Measurements from ENCODE around the gene OLIG2.

Gene OLIG2

DNA sequence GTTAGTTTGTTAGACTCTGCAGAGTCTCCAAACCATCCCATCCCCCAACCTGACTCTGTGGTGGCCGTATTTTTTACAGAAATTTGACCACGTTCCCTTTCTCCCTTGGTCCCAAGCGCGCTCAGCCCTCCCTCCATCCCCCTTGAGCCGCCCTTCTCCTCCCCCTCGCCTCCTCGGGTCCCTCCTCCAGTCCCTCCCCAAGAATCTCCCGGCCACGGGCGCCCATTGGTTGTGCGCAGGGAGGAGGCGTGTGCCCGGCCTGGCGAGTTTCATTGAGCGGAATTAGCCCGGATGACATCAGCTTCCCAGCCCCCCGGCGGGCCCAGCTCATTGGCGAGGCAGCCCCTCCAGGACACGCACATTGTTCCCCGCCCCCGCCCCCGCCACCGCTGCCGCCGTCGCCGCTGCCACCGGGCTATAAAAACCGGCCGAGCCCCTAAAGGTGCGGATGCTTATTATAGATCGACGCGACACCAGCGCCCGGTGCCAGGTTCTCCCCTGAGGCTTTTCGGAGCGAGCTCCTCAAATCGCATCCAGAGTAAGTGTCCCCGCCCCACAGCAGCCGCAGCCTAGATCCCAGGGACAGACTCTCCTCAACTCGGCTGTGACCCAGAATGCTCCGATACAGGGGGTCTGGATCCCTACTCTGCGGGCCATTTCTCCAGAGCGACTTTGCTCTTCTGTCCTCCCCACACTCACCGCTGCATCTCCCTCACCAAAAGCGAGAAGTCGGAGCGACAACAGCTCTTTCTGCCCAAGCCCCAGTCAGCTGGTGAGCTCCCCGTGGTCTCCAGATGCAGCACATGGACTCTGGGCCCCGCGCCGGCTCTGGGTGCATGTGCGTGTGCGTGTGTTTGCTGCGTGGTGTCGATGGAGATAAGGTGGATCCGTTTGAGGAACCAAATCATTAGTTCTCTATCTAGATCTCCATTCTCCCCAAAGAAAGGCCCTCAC lies at the start of gene OLIG2:
Gene OLIG2 (plus strand): TSS at position 447 of the 954 bp plus-strand sequence. CDS start 928 bp downstream, outside the sequence.
- FAIRE-seq (no peak), DNase-seq (ENCODE audit: insufficient read length, low spot score) (peak; percentile 37)

DNA sequence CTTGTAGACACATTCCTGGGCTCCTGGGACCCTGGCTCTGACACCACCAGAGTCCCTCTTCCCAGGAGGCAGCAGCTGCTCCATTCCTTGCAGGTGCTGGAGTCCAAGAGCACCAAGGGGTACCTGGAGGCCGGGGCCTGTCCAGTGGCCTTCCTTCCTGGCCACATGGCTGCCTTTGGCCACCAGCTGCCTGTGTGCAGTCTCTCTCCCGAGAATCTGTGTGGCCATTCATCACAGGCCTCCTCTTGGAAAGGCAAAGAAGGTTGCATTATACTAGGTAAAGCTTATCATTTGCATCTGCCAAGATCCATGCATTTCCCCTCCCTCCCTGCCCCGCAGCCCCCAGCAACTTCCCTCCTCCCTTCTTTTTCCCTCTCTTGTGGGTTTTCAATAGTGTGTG lies 48.9 kb upstream of the OLIG2 start:
- FAIRE-seq (no peak), DNase-seq (ENCODE audit: insufficient read length, low spot score) (no peak)

DNA sequence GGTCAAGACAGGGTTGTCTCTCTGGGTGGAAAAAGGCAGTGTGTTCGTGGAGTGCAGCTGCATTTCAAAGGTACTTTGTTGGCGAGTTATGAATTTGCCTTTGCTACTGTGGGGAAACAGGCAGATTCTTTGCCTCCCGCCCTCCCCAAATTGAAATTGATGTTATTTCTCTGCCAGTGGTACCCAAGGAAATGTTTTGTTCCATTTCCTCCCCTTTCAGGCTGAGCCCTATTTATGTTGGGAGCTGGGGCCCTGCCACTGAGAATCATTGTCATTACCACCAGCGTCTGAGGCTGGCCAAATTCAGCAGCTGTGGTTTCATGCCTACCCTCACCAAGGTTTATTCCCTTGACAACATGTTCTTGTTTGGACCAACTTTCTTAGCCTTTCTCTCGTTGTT lies 48.5 kb upstream of the OLIG2 start:
- FAIRE-seq (no peak), DNase-seq (ENCODE audit: insufficient read length, low spot score) (no peak)

DNA sequence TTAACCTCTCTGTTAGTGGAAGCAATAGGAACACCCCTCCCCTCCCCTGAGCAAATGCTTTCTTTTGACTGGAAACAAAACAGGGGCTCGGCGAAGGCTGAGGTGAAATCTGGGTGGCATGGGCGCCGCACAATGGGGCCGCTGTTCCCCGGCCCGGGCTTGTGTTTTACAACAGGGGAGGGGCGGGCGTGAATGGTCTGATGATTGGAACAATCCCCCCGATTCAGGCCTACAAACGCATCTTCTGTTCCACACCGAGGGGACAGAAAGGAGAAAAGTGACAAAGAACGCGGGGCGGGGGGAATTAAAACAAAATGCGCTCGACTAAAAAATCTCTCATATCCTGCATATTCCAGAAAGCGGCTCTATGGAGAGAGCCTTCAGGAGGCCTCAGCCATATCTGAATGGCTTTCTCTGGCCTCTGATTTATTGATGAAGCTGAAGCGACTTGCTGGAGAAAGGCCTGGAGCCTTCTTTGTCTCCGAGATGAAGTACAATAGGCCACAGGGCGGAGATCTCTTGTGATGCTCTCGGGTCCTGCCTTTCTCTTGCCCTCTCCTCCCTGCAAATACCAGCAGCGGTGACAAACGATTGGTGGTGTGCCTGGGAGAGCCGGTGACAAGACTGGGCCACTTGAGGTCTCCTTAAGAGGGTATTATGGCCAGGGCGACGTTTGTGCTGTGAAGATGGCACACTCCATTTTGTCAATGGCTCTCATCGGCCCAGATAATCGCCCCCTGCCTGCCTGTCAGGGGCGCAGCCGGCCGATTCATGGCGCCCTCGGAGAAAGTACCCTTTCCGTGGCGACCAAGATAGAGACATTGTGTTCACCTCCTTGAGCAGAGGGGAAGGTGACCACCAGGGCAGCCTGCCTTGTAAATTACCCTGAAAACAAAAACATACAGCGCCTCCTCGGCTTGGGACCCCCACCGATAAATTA lies 47.1 kb upstream of the OLIG2 start:
- no peak for DNase-seq (ENCODE audit: insufficient read length, low spot score)
- no peak for FAIRE-seq

DNA sequence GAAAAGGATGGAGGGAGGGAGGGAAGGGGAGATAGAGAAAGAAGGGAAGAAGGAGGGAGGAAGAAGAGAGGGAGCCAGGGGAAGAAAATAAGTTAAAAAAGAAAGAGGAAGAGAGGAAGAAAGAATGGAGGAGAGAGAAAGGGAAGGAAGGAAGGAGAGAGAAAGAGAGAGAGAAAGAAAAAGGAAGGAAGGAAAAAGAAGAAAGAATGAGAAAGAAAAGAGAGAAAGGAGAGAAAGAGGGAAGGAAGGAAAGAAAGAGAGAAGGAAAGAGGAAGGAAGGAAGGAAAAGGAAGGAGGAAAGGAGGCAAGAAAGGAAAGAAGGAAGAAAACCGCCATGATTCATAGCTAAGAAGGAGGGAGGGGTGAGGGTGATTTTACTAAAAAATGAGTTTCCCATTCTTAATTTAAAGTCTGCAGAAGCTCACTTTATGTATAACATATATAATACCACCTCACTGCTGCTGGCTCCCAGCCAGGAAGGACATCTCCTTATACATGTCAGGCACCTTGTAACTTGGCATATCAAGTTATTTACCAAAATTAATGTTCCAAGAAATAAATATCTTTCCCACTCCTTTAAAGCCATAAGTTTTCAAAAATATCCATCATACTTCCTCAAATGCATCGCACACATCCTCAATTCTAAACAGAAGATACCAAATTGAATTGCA lies 46.0 kb upstream of the OLIG2 start:
- no peak for DNase-seq (ENCODE audit: insufficient read length, low spot score)
- FAIRE-seq, result no peak

DNA sequence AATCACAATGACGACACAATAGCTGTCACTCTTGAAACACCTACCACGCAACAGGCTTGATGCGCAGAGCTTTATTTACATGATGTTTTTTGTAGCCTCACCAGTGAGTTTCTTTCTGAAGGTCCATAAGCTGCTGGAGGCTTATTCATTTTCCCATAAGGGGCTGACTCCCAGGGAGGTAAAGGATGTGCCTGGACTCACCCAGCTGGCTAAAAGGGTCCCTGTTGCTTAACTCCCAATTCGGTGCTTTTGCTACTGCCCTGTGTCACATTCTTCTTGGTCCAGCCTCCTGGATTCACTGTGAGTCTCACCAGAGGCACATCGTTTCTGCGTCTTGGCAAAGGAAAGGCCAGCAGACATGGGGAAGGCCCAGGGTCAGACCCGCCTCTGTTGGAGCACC lies 44.6 kb upstream of the OLIG2 start:
- FAIRE-seq, result no peak
- no peak for DNase-seq (ENCODE audit: insufficient read length, low spot score)

DNA sequence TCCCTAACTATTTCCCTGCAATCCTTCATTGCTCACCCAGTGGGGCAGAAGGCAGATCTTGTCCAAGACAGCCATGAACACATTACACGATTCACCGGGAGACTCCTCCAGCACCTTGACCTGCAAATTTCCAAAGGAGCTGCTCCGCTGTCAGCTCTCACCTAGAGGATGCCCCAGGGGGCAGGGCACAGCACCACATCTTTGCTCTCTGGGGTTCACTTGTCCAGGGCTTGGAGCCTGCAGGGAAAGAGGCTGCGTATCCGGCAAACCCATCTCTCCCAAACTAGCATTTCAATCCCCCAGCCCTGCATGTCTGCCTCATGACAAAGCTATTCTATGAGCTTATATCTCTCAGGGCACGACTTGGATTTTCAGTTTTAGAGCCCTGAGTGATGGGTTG lies 35.1 kb upstream of the OLIG2 start:
- FAIRE-seq (no peak), DNase-seq (ENCODE audit: insufficient read length, low spot score) (no peak)

DNA sequence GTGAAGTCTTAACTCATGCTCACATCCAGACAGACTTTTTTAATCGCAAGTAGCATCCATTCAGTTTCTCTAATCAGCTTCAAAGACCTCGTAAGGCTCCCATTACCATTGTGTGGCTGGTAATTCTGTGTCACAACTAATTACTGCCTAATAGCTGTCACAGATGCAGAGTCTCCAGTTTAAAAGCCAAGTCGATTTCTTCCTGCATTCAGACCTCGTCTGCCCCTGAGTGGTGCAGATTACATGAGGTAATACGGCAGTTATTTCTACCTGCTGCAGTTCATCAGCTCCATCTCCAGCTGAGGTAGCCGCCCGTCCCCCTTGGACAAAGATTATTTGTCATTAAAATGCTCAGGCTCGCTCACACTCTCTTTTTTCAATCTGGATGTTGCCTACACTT lies 34.4 kb upstream of the OLIG2 start:
- DNase-seq (ENCODE audit: insufficient read length, low spot score) (no peak), FAIRE-seq (no peak)

DNA sequence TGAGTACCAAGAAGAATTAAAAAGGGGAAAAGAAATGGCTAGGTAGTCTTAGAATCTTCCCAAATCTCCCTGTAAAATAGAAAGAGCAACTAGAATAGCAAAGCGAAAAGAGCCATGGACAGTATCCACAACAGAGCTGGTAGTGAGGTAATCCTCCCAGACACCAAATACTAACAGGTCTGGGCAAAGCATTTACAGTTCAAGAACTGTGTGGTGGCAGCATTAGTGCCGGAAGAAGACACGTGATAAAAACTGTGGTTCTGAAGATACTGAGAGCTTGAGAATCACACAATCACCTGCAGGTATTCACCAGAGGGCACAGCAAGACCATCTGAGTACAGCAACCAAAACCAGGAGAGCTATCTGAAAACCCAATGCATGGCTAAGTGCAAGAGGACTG lies 31.8 kb upstream of the OLIG2 start:
- FAIRE-seq (no peak), DNase-seq (ENCODE audit: insufficient read length, low spot score) (no peak)

DNA sequence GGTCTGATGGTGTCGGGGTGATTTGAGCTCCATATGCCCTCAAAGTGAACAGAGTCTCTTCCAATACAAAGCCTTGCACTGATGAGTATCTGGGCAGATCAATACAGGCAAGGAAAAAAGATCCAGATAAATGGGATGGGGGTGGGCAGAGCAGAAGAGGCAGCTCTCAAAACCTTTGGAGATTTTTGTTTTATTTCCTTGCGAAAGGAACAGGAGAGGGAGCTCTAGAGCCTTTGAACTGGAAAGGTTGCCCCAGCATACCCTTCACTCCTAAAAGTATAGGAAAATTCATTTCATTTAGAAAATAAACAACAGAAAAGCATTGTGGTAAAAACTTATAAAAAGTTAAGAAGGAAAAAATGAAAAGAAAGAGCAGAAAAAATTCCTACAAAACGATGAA lies 31.4 kb upstream of the OLIG2 start:
- DNase-seq (ENCODE audit: insufficient read length, low spot score) (peak; percentile 19), FAIRE-seq (no peak)

DNA sequence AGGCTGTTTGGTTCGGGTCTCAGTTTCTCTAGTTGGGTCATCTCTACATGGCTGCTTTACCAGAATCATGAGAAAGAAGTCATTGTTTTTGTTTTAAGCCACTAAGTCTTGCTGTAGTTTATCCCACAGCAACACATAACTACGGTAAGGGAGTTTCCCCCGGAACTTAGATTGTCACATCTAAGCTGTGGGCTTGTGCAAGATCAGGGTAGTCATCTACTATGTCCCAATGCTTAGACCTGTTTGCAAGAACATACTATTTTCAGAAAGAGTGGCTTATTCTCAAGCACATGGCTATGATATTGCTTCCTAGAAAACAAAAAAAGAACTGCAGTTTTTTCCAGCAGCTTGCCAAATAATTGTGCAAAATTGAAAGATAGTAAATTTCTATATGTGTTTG lies 18.0 kb upstream of the OLIG2 start:
- DNase-seq (ENCODE audit: insufficient read length, low spot score) (no peak), FAIRE-seq (no peak)

DNA sequence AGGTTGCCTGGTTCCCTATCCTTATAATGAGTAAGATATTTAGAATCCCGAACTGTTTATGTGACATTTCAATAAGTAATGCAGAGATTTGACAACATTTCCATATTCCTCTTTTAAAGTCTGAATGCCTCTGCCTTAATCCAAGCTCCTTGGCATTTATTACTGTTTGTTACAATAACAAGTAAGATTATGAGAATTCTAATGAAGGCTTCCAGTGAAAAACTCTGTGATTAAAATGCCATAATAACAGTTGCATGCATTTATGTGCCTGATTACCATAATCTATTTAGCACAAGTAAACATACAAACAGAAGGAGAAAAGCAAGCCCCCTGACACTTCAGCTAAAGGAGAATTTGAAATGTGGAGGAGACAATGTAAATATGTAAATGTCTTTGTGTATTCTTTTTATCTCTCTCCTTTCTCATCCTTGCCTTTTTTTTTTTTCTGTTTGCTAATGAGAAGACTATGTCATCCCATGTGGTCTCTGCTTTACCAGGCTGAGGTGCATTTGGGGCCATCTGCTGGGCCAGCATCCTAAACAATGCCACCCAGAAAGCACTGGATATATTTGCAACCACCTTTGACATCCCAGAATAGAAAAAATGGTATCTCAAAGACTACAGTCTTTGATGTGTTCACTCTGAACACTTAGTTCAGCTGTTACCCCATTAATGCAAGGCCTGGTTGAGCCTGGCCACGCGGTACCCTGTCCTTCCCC lies 17.2 kb upstream of the OLIG2 start:
- no peak for DNase-seq (ENCODE audit: insufficient read length, low spot score)
- no peak for FAIRE-seq

DNA sequence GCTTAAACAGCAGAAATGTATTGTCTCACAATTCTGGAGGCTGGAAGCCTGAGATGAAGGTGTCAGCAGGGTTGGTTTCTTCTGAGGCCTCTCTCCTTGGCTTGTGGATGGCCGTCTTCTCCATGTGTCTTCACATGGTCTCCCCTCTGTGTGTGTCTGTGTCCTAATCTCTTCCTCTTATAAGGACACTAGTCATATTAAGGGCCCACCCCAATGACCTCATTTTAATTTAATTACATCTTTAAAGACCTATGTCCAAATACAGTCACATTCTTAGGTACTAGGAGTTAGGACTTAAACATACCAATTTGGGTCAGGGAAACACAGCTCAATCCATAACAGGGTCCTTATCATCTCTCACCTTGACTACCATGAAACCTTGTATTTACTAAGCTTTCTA lies 14.8 kb upstream of the OLIG2 start:
- DNase-seq (ENCODE audit: insufficient read length, low spot score) (no peak), FAIRE-seq (no peak)

DNA sequence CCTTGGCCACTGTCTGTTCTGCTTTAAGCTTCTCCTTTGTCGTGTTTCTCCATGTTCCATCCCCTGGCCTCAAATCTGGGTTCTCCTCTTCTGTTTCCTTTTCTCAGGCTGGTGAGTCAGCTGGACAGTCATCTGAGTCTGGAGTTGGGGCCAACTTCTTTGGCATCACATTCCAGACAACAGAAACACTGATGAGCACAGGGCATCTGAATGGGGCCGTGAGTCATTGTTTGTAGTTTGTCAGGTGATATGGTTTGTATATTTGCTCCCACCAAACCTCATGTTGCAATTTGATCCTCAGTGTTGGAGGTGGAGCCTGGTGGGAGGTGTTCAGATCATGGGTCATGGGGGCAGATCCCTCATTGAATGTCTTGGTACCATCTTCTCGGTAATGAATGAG lies 14.3 kb upstream of the OLIG2 start:
- no peak for FAIRE-seq

DNA sequence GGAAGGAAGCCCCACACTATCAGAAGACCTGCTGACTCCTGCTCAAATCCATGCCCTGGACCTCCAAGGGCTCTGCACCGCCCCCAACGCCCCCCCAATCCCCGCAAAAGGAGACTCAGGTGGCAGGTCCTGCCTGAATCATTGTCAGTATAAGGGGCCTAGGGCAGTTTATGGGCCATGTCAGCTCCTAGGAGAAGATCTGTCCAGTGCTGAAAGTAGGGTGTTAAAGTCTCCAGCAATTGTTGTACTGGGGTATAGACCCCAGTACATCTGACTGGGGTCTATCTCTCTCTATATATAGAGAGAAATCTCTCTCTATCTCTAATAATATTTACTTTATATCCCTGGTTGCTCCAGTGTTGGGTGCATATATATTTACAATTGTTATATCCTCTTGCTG lies 12.1 kb upstream of the OLIG2 start:
- FAIRE-seq (no peak), DNase-seq (ENCODE audit: insufficient read length, low spot score) (no peak)

More for the DNA sequence above, 14.3 kb upstream of the OLIG2 start:
- DNase-seq (ENCODE audit: insufficient read length, low spot score), result peak; percentile 53

DNA sequence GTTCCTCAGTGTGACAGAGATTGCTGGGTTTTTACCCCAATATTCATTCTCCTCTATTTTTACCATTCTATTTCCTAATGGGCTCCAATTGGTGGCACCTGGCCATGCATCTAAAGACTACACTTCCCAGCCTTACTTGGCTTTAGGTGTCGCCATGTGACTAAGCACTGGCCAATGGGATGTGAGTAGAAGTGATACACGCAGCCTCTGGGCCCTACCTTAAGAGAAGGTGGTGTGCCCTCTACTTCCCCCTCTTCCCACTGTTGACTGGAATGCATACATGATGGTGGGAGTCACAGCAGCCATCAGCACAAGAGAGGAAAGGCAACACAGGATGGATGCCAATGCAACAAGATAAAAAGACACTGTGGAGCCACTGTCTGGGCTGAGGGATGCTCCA lies 11.4 kb upstream of the OLIG2 start:
- FAIRE-seq (no peak), DNase-seq (ENCODE audit: insufficient read length, low spot score) (no peak)

DNA sequence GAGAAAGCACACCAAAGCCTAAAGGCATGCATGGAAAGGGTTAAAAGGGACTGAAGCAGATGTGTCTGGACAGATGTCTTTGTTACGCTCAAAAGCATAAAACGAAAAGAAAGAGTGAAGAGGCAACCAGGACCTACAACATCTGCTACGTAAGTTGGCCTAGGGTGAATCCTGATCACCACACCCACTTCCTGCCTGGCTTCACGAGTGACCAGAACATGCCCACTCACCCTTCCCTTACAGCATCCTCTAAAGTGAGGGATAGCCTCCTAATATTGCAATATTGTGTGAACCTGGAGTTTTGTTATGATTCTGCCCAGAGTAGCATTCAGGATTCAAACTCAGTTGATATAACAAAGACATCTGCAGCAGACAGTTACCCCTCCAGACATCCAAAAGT lies 10.6 kb upstream of the OLIG2 start:
- FAIRE-seq (no peak), DNase-seq (ENCODE audit: insufficient read length, low spot score) (no peak)

DNA sequence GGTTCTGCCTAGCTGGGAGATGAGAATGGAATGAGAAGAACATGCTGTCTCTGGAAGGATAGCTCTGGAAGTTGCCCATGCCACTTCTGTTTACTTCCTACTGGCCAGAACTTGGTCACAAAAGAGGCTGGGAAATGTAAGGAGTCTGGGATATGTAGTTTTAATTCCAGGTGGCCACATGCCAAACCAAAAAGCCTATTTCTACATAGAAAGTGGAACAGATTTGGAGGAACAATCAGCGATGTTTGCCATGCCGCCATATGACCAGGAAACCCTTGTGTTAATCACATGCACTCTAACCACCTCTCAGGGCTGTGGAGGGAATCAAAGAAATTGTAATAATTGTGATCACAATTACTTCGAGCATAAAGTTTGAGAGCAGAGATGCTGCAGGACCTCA lies 10.0 kb upstream of the OLIG2 start:
- FAIRE-seq (no peak), DNase-seq (ENCODE audit: insufficient read length, low spot score) (no peak)

DNA sequence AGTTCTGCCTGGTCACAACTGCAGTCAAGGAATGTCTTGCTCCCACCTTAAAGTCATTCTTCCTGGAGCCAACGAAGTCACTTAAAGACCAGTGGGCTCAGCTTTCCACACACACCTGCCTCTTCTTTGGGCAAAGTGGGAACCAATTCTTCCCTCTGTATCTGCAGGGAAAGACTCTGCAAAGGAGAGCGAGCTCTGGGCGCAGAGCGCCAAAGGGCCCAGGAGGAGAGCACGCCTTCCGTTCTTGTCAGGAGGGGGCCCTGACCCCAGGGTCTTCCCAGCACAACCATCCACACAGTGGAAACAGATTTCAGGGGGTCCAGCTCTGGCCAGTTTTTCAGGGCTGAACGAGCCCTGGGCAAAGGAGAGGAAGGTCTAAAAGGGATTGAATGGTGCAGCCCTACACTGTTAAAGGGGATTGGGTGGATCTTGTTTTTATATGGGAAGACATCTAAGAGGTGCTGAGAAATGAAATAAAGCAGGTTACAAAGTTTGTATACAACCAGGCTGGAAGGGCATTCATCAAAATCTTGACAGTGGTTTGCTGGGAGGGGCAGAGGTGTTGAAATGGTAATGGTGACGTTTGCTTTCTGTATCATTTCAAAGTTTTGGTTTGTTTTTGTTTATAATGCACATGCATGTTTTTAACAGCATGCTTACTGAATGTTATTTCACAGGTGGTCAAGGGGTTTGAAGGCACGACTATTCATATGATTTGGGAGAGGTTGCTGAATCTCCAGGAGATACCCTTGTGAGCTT lies 6.8 kb upstream of the OLIG2 start:
- DNase-seq (ENCODE audit: insufficient read length, low spot score) (no peak), FAIRE-seq (no peak)

DNA sequence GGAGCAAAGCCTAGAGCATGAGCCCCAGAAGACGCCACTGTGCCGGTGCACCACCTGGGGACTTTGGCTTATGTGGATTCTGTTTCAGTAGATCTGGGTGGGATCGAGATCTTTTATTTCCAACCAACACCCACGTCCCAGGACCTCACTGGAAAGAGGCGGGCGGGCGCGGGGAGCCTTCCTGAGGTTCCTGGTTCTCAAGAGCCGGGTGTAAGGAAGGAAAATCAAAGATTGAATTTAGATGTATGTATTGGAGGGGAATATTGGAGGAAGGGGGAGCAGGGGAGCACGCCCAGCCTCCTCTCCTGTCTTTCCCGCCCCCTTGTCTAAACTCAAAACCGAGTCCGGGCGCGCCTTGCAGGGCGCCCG lies 6.2 kb upstream of the OLIG2 start:
- DNase-seq (ENCODE audit: insufficient read length, low spot score) (no peak), FAIRE-seq (no peak)

All from HTR-8/SVneo (cell line).